Trophoblast cell (in vitro differentiated cells and primary cell): Measurements from ENCODE around the gene AGBL1.

Source experiments
- DNase-seq, 2 donors: peaks; one replicate each; pipeline ENCODE4 v3.0.0-alpha.2; 2016
- H2AFZ ChIP-seq: 2 replicates; pipeline ENCODE4 v1.6.1; 2013; ENCODE audit warnings: low read length, moderate library complexity, mild to moderate bottlenecking; ENCODE audit not compliant: insufficient read depth, poor library complexity
- H2AK5ac ChIP-seq: 2 replicates; pipeline ENCODE4 v1.6.1; 2013; ENCODE audit warnings: mild to moderate bottlenecking, low read length
- H2BK120ac ChIP-seq: 2 replicates; pipeline ENCODE4 v1.6.1; 2013; ENCODE audit warnings: low read length, mild to moderate bottlenecking, moderate library complexity; ENCODE audit not compliant: insufficient read depth, poor library complexity
- H2BK12ac ChIP-seq: 2 replicates; pipeline ENCODE4 v1.6.1; 2013; ENCODE audit warnings: mild to moderate bottlenecking, low read length, moderate library complexity
- H2BK5ac ChIP-seq: 2 replicates; pipeline ENCODE4 v1.6.1; 2013; ENCODE audit warnings: low read length, low read depth, moderate library complexity, mild to moderate bottlenecking; ENCODE audit not compliant: poor library complexity
- H3K14ac ChIP-seq: 2 replicates; pipeline ENCODE4 v1.6.1; 2013; ENCODE audit warnings: mild to moderate bottlenecking, low read length
- H3K18ac ChIP-seq: 2 replicates; pipeline ENCODE4 v1.6.1; 2013; ENCODE audit warnings: mild to moderate bottlenecking, low read length
- H3K23ac ChIP-seq: 2 replicates; pipeline ENCODE4 v1.6.1; 2013; ENCODE audit warnings: low read length
- H3K27ac ChIP-seq: 2 replicates; pipeline ENCODE4 v1.5.1; 2013; ENCODE audit warnings: low read depth, mild to moderate bottlenecking, inconsistent platforms, low read length, moderate library complexity
- H3K27me3 ChIP-seq: 2 replicates; pipeline ENCODE4 v1.6.1; 2013; ENCODE audit warnings: inconsistent platforms, mild to moderate bottlenecking, low read length, moderate library complexity; ENCODE audit not compliant: insufficient read depth
- H3K36me3 ChIP-seq, 2 experiments: 1 replicate in 1 of 2; 2 replicates in 1 of 2; pipeline ENCODE4 v1.6.1; 2013; ENCODE audit warnings: low read length in 2 of 2, mild to moderate bottlenecking in 2 of 2, moderate library complexity in 1 of 2; ENCODE audit not compliant: insufficient read depth in 2 of 2, control insufficient read depth in 1 of 2
- H3K4ac ChIP-seq: 2 replicates; pipeline ENCODE4 v1.6.1; 2013; ENCODE audit warnings: low read depth, mild to moderate bottlenecking, low read length, moderate library complexity
- H3K4me1 ChIP-seq, 2 experiments: 1 replicate in 1 of 2; 2 replicates in 1 of 2; pipeline ENCODE4 v1.6.1; 2013; ENCODE audit warnings: low read length in 2 of 2, mild to moderate bottlenecking in 2 of 2, moderate library complexity in 1 of 2; ENCODE audit not compliant: insufficient read depth in 2 of 2, control insufficient read depth in 1 of 2
- H3K4me2 ChIP-seq: 2 replicates; pipeline ENCODE4 v1.6.1; 2013; ENCODE audit warnings: inconsistent platforms, mild to moderate bottlenecking, low read length, moderate library complexity
- H3K4me3 ChIP-seq: 2 replicates; pipeline ENCODE4 v1.5.1; 2013; ENCODE audit warnings: mild to moderate bottlenecking, low read depth, low read length, inconsistent platforms
- H3K79me1 ChIP-seq: one replicate; pipeline ENCODE4 v1.6.1; 2013; ENCODE audit warnings: low read length
- H3K79me2 ChIP-seq: 2 replicates; pipeline ENCODE4 v1.6.1; 2013; ENCODE audit warnings: low read length, mild to moderate bottlenecking; ENCODE audit not compliant: control insufficient read depth, insufficient read depth, poor library complexity
- H3K9ac ChIP-seq: 2 replicates; pipeline ENCODE4 v1.6.1; 2013; ENCODE audit warnings: mild to moderate bottlenecking, low read length
- H3K9me3 ChIP-seq: 2 replicates; pipeline ENCODE4 v1.6.1; 2013; ENCODE audit warnings: low read depth, mild to moderate bottlenecking, control low read depth, inconsistent platforms, low read length; ENCODE audit not compliant: insufficient read depth
- H4K12ac ChIP-seq: 2 replicates; pipeline ENCODE4 v1.6.1; 2013; ENCODE audit warnings: low read depth, mild to moderate bottlenecking, low read length, moderate library complexity
- H4K8ac ChIP-seq: 2 replicates; pipeline ENCODE4 v1.6.1; 2013; ENCODE audit warnings: low read depth, mild to moderate bottlenecking, low read length, moderate library complexity
- H4K91ac ChIP-seq: one replicate; pipeline ENCODE4 v1.6.1; 2013; ENCODE audit warnings: low read depth, mild to moderate bottlenecking, low read length, moderate library complexity
- WGBS: extraction: QIAGEN DNeasy Blood & Tissue Kit; methylation state at CpG from one replicate; pipeline ENCODE4 v1.1.7; 2013; ENCODE audit warnings: missing lambda C conversion rate; ENCODE audit not compliant: insufficient read length, insufficient coverage; ENCODE audit errors: extremely low coverage; 5-methylcytosine and 5-hydroxymethylcytosine counted together

AGBL1 gene

GRCh38 chr15:86865920-86866319 is 786.2 kb downstream of the AGBL1 start:
- no peaks in the 10 kb centered on the region for H3K27me3 ChIP-seq
- no peak overlapping the region for H3K23ac ChIP-seq
- H2AFZ ChIP-seq, result no peak overlapping the region
- no peak overlapping the region for H4K12ac ChIP-seq
- no peak overlapping the region for H3K9ac ChIP-seq
- H4K8ac ChIP-seq, result no peak overlapping the region
- H2BK5ac ChIP-seq, result no peak overlapping the region
- DNase-seq, result no peak
- no peak overlapping the region for H4K91ac ChIP-seq
- no peak overlapping the region for H2BK120ac ChIP-seq
- no peak overlapping the region for H3K14ac ChIP-seq
- no peaks in the 10 kb centered on the region for H3K79me2 ChIP-seq
- H3K9me3 ChIP-seq, result no peaks in the 10 kb centered on the region
- no peaks in the 10 kb centered on the region for H3K79me1 ChIP-seq
- no peak overlapping the region for H3K18ac ChIP-seq
- H3K27ac ChIP-seq, result no peak overlapping the region
- H3K4me2 ChIP-seq, result no peak overlapping the region
- H3K36me3 ChIP-seq, result no peaks in the 10 kb centered on the region
- H3K4me3 ChIP-seq, result no peak overlapping the region
- H3K4ac ChIP-seq, result no peak overlapping the region
- no peak overlapping the region for H2BK12ac ChIP-seq
- H3K4me1 ChIP-seq, result peaks cover 0 to 2% of the 10 kb centered on the region in 2 experiments
- no peak overlapping the region for H2AK5ac ChIP-seq

DNA sequence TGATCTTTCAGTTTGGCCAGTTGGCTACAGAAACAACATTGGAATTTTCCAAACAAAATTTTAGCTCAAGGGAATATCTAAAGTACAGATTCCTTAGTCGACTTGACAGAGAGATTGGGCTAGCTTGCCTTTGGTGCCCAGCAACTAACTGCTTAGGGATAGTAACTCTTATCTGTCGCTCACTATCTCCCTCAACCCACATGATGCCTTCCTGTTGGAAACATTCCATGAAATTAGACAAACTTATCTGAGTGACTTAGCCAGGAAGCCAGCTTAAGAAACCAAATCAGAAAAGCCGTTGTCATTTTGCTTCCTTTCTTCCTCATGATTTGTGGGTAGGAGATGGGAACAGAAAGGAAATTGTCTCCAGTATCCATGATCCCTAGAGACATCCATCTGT is 791.2 kb downstream of the AGBL1 start:
- Histone ChIP-seq H2BK12ac (no peak overlapping the region), H3K14ac (no peak overlapping the region), H2AK5ac (no peak overlapping the region), H3K4me3 (no peak overlapping the region), H2BK5ac (no peak overlapping the region), H4K91ac (no peak overlapping the region), H3K4me2 (no peak overlapping the region), H3K4me1 (no peaks in the 10 kb centered on the region), H3K9me3 (no peaks in the 10 kb centered on the region), H3K79me1 (no peaks in the 10 kb centered on the region), H4K8ac (no peak overlapping the region), H3K27me3 (no peaks in the 10 kb centered on the region), H3K36me3 (no peaks in the 10 kb centered on the region), H3K23ac (no peak overlapping the region), H4K12ac (no peak overlapping the region), H2BK120ac (no peak overlapping the region), H3K4ac (no peak overlapping the region), H2AFZ (no peak overlapping the region), H3K9ac (no peak overlapping the region), H3K18ac (no peak overlapping the region), H3K27ac (no peak overlapping the region), H3K79me2 (no peaks in the 10 kb centered on the region)
- no CpG with 5 or more reads among the region's 3 CpGs for WGBS
- peak in 1 of 2 donors; percentile 69 for DNase-seq

DNA sequence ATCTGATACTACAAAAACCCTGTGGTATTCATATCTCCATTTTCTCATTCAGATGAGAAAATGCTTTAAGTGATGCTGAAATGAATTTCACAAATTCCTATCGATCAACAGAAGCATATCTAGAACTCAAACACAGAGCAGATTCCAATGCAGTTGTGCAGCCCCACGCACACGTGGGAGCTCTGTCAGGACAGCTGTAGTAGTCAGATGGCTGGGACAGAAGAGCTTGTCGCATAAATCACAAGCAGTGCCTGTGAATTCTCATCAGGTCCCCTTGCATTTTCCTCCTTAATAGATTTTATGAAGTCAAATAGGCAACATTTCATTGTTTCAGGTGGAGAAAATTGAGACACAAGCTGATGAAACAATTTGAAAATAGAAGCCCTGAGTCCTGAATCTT is 792.3 kb downstream of the AGBL1 start:
- H3K4ac ChIP-seq, result no peak overlapping the region
- no peak overlapping the region for H4K8ac ChIP-seq
- H3K9me3 ChIP-seq, result no peaks in the 10 kb centered on the region
- H4K91ac ChIP-seq, result no peak overlapping the region
- H3K27me3 ChIP-seq, result no peaks in the 10 kb centered on the region
- H3K23ac ChIP-seq, result no peak overlapping the region
- H3K4me2 ChIP-seq, result no peak overlapping the region
- H3K36me3 ChIP-seq, result no peaks in the 10 kb centered on the region
- no peak overlapping the region for H2BK5ac ChIP-seq
- H2BK120ac ChIP-seq, result no peak overlapping the region
- no peaks in the 10 kb centered on the region for H3K79me2 ChIP-seq
- H4K12ac ChIP-seq, result no peak overlapping the region
- no peak overlapping the region for H3K4me3 ChIP-seq
- no peak overlapping the region for H3K9ac ChIP-seq
- H3K79me1 ChIP-seq, result no peaks in the 10 kb centered on the region
- H3K4me1 ChIP-seq, result no peaks in the 10 kb centered on the region
- H2BK12ac ChIP-seq, result no peak overlapping the region
- no peak overlapping the region for H3K14ac ChIP-seq
- H2AFZ ChIP-seq, result no peak overlapping the region
- H3K27ac ChIP-seq, result no peak overlapping the region
- no peak overlapping the region for H3K18ac ChIP-seq
- peak in 1 of 2 donors; percentile 53 for DNase-seq
- H2AK5ac ChIP-seq, result no peak overlapping the region
- no CpG with 5 or more reads among the region's 4 CpGs for WGBS

- Histone ChIP-seq H3K4me1 (no peaks in the 10 kb centered on the region), H3K4me2 (no peak overlapping the region), H3K79me2 (no peaks in the 10 kb centered on the region), H3K36me3 (no peaks in the 10 kb centered on the region), H2AK5ac (no peak overlapping the region), H3K27ac (no peak overlapping the region), H3K9ac (no peak overlapping the region), H3K4ac (no peak overlapping the region), H3K23ac (no peak overlapping the region), H3K27me3 (no peaks in the 10 kb centered on the region), H4K91ac (no peak overlapping the region), H3K18ac (no peak overlapping the region), H2AFZ (no peak overlapping the region), H3K4me3 (no peak overlapping the region), H2BK120ac (no peak overlapping the region), H3K79me1 (no peaks in the 10 kb centered on the region), H3K9me3 (no peaks in the 10 kb centered on the region), H3K14ac (no peak overlapping the region), H4K12ac (no peak overlapping the region), H4K8ac (no peak overlapping the region), H2BK5ac (no peak overlapping the region), H2BK12ac (no peak overlapping the region)
- DNase-seq, result no peak
- no CpG with 5 or more reads among the region's 1 CpG for WGBS
Measured at GRCh38 chr15:86872782-86873181, 793.1 kb downstream of the AGBL1 start.
